ENCODE results near the gene ALX4.

Gene ALX4

DNA sequence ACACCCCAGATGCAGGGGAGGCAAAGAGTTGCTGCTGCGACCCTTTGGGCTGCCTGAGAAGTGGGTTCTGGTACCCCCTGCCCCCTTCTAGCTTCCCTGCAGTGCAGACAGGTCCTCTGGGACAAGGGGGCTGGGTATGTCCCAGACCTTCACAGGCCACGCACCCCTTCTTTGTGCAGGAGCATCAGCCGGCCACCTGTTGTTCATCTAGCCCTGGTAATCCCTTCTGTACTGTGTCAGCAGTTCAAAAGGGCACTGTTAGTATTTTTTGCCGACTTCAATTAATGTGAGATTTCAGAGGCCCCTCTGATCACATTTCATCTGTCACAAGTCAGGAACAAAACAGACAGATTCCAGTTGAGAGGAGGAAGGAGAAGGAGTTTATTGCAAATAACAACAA lies 49.9 kb downstream of the ALX4 start:
- TF ChIP-seq, protein P1, sequence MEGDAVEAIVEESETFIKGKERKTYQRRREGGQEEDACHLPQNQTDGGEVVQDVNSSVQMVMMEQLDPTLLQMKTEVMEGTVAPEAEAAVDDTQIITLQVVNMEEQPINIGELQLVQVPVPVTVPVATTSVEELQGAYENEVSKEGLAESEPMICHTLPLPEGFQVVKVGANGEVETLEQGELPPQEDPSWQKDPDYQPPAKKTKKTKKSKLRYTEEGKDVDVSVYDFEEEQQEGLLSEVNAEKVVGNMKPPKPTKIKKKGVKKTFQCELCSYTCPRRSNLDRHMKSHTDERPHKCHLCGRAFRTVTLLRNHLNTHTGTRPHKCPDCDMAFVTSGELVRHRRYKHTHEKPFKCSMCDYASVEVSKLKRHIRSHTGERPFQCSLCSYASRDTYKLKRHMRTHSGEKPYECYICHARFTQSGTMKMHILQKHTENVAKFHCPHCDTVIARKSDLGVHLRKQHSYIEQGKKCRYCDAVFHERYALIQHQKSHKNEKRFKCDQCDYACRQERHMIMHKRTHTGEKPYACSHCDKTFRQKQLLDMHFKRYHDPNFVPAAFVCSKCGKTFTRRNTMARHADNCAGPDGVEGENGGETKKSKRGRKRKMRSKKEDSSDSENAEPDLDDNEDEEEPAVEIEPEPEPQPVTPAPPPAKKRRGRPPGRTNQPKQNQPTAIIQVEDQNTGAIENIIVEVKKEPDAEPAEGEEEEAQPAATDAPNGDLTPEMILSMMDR (IDR thresholded peaks at IDR 0.05; ENCODE audit: low read depth, low read length) = no peak
- Histone ChIP-seq H3K9me3 (no peaks in the 10 kb centered on the region), H3K36me3 (no peaks in the 10 kb centered on the region), H3K27me3 (no peaks in the 10 kb centered on the region), H3K4me3 (ENCODE audit: low read depth, low read length) (no peak overlapping the region), H3K4me1 (no peaks in the 10 kb centered on the region)
- DNase-seq = no peak

DNA sequence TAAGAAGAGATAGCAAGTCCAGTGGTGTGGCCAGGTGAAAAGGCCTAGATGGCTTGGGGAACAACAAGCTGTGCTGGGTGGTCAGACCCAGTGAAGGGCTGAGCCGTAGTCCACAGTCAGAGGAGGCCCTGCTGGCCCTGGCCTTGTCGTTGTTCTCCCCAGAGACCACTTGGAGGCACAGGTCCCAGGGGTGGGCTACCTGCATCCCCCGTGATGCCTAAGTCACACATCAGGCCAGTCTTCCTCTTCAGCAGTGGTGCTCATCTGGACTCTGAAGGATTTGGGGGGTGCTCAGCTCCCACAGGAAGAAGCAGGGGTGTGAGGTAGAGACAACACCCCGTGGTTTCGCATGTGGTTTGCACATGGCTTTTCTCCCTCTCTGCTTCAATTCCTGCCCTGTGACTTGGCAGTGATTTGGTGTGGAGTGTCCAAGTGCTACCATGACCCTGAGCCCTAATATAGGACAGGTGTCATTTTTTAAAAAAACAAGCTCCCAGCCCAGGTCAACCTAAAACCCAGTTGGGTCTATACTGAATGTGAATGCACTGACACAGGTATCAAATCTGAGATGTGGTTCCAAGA lies 51.0 kb downstream of the ALX4 start:
- no peaks in the 10 kb centered on the region for H3K9me3 ChIP-seq
- TF ChIP-seq, protein P1 (IDR thresholded peaks at IDR 0.05; ENCODE audit: low read depth, low read length) = no peak
- H3K4me1 ChIP-seq = no peaks in the 10 kb centered on the region
- no peak overlapping the region for H3K4me3 ChIP-seq (ENCODE audit: low read depth, low read length)
- no peaks in the 10 kb centered on the region for H3K27me3 ChIP-seq
- DNase-seq = no peak
- no peaks in the 10 kb centered on the region for H3K36me3 ChIP-seq

DNA sequence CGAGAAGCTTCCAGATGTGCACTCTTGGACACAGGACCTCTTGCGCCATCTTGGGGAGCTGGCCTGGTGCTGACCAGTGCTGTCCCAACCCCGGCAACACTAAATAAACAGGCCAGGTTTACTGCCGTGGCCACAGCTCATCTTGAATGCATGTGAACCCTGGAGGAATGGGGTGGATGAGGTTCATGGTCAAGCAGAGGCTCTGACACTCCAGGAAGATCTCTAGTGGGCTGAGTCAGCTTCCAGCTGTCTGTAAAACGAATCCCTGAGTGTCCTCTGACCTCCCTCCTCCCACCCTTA lies 51.8 kb downstream of the ALX4 start:
- Histone ChIP-seq H3K27me3 (no peaks in the 10 kb centered on the region), H3K4me3 (ENCODE audit: low read depth, low read length) (no peak overlapping the region), H3K4me1 (no peaks in the 10 kb centered on the region), H3K9me3 (no peaks in the 10 kb centered on the region), H3K36me3 (no peaks in the 10 kb centered on the region)
- TF ChIP-seq, protein P1 (IDR thresholded peaks at IDR 0.05; ENCODE audit: low read depth, low read length) = no peak
- DNase-seq = no peak

DNA sequence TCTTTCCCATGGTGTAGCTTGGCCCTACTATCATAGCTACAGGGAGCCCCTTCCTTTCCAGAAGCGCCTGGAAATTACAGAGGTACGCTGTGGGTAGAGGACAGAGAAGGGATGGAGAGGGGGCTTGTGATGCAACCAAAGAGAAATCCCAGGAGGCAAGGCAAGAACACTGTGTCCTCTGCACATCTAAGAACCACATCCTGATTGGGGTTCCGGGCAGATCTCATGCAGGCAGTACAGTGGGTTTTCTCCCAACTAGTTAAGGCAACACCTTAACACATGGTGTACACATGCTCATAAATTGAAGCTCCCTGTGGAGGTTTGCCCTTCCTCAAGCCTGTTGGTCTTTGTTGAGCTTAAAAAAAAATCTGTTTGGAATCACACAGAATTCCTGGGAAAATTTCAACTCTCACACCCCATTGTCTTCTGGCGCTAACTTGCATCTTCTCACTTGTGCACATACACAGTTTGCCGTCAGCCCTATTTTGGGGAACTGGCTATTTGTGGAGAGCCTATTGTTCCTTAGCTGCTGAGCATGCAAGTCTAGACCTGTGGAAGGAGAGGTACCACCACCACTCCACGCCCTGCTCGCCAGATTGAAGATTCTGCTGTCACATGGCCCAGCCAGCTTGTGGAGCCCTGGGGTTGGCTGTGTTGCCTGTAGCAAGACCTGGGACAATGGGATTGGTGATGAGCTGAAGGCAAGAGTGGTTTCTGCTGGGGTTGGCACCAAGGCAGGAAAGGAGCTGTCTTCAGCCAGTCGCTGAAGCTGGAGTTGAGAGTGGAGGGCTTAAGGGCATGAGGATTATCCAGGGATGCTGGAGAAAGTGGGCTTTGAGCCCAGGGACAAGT lies 52.4 kb downstream of the ALX4 start:
- TF ChIP-seq, protein P1 (IDR thresholded peaks at IDR 0.05; ENCODE audit: low read depth, low read length) = no peak
- H3K4me1 ChIP-seq = no peaks in the 10 kb centered on the region
- H3K27me3 ChIP-seq = no peaks in the 10 kb centered on the region
- H3K9me3 ChIP-seq = no peaks in the 10 kb centered on the region
- no peak overlapping the region for H3K4me3 ChIP-seq (ENCODE audit: low read depth, low read length)
- H3K36me3 ChIP-seq = no peaks in the 10 kb centered on the region
- DNase-seq = no peak

DNA sequence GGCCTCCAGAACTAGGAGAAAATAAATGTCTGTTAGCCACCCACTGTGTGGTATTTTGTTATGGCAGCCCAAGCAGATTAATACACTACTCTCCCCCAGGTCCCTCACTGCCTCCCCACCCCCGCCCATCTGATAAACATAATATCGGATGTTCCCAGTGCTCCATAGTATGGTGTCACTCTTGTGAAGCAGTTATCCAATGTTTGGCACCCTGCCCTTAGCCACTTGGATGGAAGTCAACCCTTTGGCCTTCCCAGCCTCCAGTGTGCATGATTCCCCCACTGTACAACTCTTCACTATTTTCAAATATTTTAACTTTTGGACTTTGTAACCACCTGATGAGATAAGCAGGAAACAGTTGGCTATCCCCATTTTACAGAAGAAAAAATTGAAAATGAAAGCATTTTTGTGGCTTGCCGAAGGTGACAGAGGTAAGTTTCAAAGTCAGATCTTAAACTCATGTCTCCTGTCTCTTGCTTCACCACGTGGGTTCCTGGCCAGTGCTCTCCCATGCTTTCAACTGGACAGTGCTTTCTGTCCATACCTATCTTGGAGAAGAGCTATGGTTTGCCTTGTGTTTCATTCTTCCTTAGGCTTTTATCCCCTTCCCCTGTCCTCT lies 53.2 kb downstream of the ALX4 start:
- Histone ChIP-seq H3K4me3 (ENCODE audit: low read depth, low read length) (no peak overlapping the region), H3K27me3 (no peaks in the 10 kb centered on the region), H3K9me3 (no peaks in the 10 kb centered on the region), H3K4me1 (no peaks in the 10 kb centered on the region), H3K36me3 (no peaks in the 10 kb centered on the region)
- TF ChIP-seq, protein P1 (IDR thresholded peaks at IDR 0.05; ENCODE audit: low read depth, low read length) = no peak
- DNase-seq = no peak
